ENCODE data around the gene PAM16.
"Not testable (repeated sequence)": the region's sequence is repeated elsewhere in the genome, so short reads cannot be mapped to it uniquely, and the experiment has no call there.

PAM16 gene

DNA sequence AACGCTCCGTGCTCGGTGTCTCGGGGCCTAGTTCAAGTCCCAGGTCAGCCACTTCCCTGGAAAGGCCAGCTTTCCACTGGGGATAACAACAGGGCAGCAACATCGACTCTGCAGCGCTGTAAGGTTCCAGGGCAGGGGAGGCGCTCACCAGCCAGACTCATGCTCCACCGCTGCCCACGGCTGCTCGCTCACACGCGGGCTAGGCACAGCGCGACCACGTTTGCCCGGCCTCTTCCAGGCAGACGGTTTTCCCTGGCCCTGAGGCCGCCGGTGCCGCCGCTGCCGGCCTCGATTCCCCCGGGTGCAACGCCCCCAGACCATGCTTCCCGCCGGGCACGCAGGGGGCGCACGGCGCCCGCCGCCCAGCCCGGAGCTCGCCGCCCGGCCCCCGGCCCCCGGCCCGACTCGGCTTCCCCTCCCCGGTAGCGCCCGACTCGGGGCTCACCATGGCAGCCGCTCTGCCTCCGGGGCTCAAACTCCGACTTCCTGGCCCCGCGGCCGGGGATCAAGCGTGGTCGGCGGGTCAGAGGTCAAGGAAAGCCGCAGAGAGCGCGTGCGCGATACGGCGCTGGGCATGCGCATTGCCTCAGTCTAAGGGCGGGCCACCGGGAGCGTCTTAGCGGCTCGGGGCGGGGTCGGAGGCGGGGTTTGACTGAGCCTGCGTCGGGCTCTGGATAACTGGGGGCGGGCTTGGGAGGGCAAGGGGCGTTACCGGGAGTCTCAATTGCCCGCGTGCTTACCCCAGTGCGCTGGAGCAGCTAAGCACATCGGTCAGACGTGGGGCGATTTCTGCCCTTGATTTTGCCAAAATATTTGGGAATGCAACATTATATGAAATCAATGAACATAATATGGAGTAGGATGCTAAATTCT, at the start of gene PAM16:
TSS of gene PAM16 (minus strand) at position 535 of the 873 bp plus-strand sequence. CDS start at position 448, 87 bp downstream.
- DNase-seq (ENCODE audit: low read depth): peak; percentile 91

DNA sequence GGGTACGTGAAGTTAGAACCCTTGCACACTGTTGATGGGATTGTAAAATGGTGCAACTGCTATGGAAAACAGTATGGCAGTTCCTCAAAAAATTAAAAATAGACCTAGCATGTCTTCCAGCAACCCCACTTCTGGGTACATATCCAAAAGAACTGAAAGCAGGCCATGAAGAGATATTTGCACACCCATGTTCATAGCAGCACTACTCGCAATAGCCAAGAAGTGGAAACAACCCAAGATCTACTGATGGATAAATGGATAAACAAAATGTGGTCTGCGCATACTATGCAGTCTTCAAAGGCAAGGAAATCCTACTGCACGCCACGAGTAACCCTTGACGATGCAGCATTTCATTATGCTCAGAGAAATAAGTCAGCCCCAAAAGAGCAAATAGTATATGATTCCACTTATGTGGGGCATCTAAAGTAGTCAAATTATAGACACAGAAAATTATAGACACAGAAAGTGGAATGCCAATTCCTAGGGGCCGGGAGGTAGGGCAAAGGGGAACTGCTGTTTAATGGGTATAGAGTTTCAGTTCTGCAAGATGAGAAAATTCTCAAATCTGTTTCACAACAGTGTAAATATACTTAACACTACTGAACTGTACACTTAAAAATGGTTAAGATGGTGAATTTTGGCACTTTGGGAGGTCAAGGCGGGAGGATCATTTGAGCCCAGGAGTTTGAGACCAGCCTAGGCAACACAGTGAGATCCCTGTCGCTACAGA, 48.0 kb upstream of the PAM16 start:
- DNase-seq (ENCODE audit: low read depth): no peak

DNA sequence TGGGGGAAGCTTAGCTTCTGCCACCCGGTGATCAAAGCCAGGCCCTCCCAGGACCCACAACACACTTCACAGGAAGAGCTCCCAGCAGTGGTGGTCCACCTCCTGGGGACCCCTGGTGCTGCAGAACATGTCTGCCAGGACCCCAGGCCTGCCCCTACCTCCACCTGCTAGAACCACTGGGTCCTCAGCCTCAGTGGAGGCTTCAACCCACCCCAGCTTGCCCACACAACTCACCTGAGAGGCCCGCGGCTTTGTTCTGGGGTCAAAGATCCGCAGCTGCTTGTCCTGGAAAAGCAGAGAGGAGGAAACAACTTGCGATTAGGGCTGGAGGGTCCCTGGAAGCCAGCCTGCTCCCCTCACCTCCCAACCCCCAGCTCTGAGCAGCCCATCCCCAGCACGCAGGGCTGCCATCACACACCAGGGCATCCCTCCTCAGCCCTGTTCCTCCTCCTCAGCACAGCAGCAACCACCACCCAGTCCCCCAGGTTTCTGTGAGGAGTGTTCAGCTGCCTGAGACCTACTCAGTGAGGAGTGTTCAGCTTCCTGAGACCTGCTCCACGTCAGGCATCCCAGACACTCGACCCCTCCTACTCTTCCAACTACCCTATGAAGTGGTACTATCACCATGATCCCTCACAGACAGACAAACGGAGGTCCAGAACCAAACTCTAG, 44.1 kb upstream of the PAM16 start:
- DNase-seq (ENCODE audit: low read depth): no peak

DNA sequence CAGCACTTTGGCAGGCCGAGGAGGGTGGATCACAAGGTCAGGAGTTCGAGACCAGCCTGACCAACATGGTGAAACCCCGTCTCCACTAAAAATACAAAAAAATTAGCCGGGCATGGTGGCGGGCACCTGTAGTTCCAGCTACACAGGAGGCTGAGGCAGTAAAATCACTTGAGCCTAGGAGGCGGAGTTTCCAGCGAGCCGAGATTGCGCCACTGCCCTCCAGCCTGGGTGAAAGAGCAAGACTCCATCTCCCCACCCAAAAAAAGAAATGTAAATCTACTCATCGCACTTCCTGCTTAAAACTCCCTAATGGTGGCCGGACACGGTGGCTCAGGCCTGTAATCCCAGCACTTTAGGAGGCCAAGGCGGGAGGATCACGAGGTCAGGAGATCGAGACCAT, 42.7 kb upstream of the PAM16 start:
- DNase-seq (ENCODE audit: low read depth): not testable (repeated sequence)

DNA sequence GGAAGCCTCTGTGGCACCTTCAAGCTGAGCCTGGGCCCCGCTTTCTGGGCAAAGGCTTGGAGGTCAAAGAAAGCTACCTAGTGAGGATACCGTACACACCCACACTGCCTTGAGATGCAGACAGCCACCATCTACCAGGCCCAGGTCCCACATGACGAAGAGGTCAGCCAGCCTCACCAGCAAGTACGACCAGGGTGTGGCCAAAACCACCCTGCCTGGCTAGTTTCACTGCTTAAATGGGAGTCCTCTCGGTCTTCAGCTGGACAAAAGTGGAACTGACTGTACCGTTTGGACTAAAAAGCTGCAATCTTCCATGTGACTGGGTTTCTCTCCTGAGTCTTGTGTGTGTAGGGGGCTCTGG, 42.1 kb upstream of the PAM16 start:
- DNase-seq (ENCODE audit: low read depth): peak; percentile 47

DNA sequence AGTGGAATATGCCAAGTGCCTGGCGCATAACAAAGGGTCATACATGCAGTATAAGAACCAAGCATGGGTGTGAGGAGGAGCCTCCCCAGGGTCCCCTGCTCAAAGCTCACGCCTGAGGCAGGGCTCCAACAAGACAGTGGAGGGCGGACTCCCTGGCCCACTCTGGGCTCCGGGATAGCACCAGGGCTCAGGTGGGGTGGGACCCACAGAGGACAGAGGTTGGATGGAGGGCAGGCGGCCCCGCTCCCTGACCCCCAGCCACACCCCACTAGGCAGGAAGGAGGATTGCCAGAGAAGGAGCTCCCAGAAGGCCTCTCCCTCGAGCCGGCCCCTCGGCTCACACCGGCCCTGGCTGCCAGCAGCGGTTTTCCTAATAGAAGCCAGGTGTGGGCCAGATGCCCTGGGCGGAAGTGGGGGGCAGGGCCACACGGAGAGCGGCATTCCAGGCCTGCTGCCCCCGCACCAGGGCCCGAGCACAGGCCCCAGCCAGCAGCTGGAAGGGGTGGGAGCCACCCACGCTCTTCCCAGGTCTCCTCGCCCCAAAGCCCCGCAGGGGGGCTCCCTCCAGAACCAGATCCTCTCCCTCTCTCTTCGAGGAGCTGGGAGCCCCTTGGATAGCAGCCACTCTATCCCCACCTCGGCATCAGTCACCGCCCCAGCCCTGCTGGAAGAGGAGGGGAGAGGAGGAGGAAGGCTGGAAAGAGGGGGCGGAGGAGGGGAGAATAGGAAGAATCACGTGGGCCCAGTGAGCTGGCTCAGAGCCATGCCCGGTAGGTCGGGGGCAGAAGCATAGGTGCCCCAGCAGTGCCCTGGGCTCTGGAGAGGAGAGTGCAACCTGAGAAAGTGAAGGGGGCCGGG, 41.5 kb upstream of the PAM16 start:
- peak; percentile 77 for DNase-seq (ENCODE audit: low read depth)

DNA sequence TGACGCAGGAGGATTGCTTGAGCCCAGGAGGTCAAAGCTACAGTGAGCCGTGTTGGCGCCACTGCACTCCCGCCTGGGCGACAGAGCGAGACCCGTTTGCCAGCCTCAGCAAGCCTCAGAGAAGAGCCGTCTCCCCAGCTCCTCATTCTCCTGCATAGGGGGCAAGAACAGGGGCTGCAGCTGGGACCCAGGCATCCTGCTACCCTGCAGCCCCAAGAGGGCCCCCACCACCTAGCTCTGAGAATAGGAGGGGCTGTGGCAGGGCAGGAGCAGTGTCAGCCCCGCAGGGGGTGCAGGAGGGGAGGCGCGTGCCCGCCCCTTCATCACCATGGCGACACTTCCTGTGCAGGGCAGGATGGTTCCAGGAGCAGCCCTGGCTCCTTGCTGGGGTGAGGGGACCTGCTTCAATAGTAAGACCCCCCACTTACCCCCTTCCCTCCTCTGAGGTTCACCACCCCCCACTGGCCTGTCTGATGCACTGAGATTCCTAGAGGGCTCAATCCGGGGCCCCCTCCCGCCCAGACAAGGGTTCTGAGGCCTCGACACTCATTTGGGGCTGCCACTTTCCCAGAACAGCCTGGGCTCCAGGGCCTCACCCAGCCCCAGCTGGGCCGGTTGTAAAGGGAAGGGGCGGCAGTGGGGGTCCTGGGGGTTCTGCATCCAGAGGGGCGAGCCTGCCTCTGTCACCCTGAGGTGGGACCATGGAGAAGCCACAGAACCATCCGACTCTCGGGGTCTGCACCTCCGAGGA, 40.7 kb upstream of the PAM16 start:
- no peak for DNase-seq (ENCODE audit: low read depth)

DNA sequence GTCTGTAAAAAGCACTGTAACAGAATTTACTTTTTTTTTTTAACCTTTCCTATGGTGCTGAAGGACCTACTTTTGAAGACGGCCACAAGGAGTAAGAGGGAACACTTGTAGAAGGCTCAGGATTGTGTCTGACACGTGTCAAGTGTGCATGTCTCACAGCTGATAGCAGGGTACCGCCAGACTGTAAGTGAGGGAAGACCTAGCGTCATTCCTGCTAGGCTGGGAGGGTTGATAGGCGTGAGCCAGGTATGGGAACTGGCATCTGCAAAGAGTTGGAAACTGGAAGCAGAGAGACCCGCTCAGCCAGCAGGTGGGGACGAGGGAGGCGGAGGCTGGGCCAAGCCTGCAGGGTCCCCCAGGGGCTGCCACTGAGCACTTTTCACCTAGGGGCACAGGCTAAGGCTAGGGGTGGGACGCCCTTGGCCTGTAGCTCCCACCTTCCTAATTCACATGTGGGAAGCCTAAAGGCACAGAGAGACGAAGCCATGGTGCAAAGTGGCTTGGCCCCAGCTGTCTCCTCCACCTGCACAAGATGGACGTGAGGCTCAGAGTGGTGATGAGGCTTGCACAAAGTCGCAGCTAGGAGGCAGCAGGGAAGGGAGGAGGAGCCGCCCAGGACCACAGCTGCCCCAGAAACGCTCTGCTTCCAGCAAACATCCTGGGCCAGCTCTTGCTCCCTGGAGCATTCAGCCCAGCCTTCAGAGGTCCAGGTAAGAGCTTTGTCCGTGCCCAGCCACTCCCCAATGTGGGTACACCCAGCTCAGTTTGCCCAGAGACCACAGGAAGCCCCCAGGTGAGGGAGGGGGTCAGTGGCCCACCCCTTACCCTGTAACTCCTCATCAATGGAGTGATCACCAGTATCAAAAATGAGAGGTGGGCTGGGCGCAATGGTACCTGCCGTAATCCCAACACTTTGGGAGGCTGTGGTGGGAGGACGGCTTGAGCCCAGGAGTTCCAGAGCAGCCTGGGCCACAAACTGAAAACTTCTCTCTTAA, 39.4 kb upstream of the PAM16 start:
- no peak for DNase-seq (ENCODE audit: low read depth)

DNA sequence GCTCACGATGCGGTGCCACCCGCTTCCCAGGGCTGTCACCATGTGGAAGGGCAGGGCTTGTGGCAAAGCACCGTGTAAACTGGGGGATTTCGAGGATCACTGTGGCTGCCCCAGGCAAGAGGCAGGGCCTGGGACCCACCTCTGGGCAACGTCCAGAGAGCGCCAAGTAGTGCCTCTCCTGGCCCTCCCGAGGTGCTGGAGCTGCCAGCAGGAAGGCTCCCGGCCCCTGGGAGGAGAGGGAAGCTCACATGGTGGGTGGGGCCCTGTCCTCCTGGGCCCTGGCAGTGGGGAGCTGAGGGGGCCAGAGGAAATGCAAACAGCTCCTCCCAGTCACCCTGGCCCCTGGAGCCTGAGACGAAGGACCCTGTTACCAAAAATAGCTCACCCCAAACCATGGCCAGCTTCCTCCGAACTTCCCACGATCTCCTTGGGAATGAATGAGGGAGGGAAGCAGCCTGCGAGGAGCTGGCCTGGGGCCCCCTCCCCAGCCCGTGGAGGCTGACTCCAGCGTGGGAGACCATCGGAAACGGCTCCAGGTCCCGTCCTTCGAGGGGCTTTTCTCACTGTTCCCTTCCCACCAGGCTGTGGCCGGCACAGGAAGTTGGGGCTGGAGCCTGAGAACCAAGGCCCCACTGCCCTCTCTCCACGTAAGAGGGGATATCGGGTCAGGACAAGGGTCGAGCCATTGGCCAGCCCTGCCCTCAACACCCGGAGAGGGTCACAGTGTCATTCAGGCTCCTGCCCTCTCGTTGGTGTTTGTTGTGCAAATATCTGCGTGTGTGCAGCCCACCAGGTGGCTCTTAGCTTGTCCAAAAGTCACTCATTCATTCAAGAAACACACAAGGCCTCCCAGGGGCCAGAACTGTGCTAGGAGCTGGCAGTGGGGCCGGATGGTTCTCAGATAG, 38.2 kb upstream of the PAM16 start:
- DNase-seq (ENCODE audit: low read depth): no peak

DNA sequence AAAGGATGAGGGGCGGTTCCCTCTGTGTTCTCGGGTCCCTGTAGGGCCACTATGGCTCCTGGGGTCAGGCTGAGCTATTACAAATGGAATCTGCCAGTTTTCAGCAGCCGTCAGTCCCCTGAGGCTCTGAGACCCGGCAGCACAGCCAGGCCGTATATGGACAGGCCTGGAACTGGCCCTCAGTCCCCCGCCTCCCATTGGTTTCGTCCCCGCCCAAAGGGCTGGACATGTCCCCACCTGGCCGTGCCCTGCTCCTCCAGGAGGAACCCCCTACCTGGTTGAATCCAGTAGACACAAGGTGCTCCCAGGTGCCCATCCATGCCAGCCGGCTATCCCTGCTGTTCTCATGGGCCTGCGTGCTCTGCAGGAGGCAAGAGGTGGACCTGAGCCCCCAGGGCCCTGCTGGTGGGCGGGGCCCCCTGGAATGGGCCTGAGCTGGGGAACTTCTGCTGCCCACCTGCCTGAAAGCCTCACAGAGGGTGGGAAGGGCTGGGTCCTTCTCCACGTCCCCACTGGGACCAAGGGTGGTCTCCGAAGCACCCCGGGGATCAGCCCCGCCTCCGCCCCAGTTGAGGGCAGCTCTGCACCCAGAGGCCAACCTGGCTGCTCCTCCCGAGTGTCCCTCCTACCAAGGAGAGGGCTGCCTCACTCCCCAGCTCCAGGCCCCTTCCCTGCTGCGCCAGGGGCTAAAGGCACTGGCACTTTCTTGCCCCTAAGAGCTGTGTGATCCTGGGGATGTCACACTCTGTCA, 37.3 kb upstream of the PAM16 start:
- DNase-seq (ENCODE audit: low read depth): peak; percentile 38

DNA sequence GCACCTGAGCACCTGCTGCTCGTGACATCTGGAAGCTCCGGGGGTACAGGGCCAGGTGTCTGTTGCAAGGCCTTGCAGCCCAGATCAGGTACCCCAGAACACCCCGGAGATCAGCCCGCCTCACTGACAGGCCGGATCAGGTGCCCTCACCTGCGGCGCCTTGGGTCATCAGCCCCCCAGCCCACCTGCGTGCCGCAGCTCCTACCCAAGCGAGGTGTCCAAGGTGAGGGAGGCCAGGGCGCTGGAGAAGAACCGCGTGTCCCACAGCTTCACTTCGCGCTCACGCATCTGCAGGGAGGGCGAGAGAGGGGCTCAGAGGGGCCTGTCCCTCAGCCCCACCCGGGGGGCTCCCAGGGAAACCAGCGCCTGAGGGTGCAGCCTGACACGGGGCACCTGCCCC, 36.7 kb upstream of the PAM16 start:
- no peak for DNase-seq (ENCODE audit: low read depth)

DNA sequence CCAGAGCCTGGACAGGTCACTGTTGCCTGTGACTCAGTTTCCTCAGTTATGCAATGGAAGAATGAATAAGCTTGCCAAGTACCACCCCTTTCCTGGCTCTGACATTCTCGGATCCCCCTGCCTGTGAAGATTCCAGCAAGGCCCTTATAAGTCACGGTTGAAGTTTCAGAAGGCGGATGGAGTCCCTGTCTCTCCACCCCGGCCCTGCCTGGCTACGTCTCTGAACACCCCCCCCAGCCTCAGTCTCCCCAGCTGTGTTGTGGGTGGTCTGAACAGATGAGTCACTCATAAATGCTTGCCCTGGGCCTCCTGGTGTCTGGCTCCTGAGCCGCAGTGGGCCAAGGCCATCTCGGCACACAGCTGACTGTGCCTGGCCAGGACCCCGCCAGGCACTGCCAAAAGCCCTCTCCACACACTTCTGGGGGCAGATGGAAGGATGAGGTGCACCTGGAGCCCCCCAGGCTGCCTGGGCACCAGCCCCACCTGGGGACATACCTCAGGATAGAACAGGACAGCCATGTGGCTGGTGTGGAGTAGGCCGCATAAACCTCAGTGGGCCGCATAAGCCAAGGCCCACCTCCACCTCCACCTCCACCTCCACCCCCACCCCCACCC, 35.9 kb upstream of the PAM16 start:
- no peak for DNase-seq (ENCODE audit: low read depth)

DNA sequence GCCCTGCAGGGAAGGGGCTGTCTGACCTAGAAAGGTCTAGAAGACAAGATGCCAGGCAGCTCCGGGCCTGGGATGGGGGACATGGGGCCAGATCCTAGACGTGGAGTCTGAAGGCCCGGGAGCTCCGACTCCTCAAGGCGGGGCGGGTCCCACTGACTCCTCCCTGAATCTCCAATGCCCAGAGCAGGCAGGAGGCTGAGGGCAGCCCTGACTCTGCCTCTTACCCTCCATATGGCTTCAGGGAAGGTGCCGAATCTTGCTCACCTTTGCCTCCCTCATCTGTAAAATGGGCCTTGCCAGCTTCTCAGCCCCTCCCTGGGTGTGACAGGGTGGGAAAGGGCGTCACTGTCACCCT, 35.3 kb upstream of the PAM16 start:
- DNase-seq (ENCODE audit: low read depth): peak; percentile 59

DNA sequence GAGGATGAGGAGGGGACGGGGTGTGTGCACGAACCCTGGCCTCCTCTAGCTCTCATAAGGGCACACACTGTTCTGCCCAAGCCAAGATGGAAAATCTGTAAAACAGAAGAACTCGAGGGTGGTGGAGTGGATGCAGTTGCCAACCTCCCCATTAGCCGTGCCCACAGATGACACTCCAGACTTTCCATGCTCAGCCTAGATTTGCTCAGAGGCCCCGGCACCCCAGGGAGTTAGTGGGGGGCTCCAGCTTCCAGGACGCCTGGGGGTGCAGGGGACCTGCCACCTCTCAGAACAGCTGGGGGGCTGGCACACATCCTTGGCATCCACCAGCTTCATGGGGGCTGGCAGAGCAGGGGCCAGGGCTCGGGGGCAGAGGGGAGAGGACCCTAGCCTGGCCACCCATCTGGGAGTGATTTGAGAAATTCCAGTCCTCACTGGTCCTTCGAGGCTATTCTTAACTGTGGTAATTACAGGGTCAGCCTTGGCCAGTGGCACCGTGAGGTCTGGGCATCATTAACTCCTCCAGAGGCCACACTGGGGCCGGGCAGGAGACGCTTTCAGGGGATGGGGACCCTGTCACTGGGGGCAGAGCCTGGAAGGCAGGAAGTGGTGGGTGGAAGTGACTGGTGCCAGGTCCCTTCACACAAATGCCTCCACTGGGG, 34.8 kb upstream of the PAM16 start:
- peak; percentile 66 for DNase-seq (ENCODE audit: low read depth)

DNA sequence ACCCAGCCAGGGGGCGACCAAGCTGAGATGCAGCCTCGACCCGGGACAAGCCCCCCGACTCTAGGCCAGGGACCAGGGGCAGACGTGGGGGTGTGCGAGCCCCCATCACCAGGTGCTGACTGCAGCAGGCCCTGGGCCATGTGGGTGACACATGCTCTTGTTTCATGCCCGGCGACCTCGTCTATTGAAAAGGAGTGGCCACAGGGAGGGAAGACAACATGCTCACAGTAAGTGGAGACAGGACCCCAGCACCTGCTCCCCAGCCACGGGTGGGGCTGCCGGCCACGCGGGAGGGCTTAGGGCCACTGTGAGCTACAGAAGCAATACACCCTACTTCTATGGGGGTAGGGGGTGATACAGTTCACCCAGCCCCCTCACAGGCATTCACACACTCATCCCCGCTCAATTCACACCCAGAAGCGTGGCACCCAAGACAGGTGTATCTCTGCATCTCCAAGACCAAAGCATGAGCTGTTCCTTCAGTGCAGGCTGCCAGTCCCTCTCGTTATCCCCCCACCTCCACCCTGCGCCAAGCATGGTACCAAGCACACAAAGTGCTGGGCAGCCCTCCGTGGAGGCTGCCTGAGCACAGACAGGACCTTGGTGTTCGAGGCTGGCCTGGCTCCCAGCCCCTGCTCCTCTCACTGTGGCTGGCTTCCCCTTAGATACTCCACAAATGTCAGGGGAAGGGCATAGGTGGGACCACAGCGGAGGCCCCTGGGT, 34.1 kb upstream of the PAM16 start:
- peak; percentile 41 for DNase-seq (ENCODE audit: low read depth)

DNA sequence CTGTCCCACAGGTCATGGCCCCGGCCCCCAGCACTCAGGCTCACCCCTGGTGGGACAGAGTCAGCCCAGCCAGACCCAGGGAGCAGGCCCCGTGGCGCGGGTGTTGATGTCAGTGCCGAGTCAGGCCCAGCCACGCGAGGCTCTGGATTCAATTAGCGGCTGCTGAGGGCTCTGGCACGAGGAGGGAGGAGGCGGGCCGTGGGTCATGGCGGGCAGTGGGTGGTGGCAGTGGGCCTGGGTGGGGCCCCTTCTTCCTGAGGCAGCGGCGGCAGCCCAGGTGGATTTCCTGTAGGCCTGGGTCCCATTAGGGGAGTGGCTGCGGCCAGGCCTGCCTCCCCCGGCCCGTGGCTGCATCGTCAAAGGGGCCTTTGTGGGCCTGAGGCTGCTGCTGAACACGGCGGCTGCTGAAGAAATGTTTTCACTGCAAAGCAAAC, 33.4 kb upstream of the PAM16 start:
- peak; percentile 81 for DNase-seq (ENCODE audit: low read depth)
